ENCODE measurements around the gene SPINK14.

The SPINK14 gene

DNA sequence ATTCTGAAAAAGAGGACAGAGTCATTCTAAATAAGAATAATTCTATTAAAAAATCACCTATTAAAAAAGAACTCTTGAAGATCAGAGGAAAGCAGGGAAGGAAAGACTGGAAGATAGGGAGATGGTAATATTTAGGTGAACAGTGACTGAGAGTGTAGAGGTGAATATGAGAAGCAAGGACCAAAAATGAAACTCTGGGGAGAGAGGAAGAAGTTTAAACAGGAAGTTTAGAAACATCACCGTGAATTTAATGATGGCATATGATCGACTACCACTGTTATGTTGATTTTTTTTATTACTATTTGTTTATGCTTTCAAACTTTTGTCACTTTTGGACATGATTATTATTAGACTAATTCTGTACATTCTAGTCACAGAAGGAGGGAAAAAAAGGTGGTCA lies 32.8 kb downstream of the SPINK14 start:
- H3K4me3 ChIP-seq (ENCODE audit: low read length) = no peak overlapping the region
- H3K27me3 ChIP-seq (replicated peaks; ENCODE audit: control insufficient read depth, insufficient read depth, low read length) = no peaks in the 10 kb centered on the region
- H3K4me1 ChIP-seq (ENCODE audit: control insufficient read depth, insufficient read depth, low read length) = peaks cover 33% of the 10 kb centered on the region
- H3K36me3 ChIP-seq (ENCODE audit: control insufficient read depth, insufficient read depth, low read length, severe bottlenecking) = no peaks in the 10 kb centered on the region
- no peak for DNase-seq (ENCODE audit: low read depth)
- no peaks in the 10 kb centered on the region for H3K9me3 ChIP-seq (ENCODE audit: control insufficient read depth, low read length)
- no peak overlapping the region for H3K9ac ChIP-seq (ENCODE audit: low read length)

DNA sequence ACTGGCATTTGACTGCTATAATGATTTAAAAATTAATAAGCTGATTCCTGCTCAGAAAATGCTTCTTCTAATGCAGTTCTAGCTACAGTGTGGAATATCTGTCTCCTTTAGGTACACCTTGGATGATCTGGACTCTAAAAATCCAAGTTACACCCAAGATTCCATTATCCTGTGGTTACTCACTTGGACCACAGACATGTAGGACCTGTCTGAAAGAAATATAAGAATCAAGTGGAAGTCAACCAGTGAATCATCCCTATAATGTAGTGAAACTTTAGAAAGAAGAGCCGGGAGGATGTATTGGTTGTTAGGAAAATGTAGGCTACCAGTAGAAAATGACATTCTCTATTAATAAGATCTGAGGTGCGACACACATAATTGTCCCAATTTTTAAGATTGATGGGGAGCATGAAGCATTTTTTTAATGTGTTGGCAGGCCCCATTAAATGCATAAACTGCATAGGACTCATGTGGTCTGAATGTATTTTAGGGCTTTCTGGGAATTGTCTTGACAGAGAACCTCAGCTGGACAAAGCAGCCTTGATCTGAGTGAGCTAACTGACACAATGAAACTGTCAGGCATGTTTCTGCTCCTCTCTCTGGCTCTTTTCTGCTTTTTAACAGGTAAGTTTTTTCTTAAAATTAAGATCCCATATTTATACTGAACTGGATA lies 34.3 kb downstream of the SPINK14 start, which contains the start of gene SPINK6:
Gene SPINK6 (plus strand): TSS at position 512 of the 673 bp plus-strand sequence. CDS start 55 bp downstream, at position 567.
- H3K9ac ChIP-seq (ENCODE audit: low read length) = no peak within 1 kb of the TSS
- no peak for DNase-seq (ENCODE audit: low read depth)
- H3K36me3 ChIP-seq (ENCODE audit: control insufficient read depth, insufficient read depth, low read length, severe bottlenecking) = no peaks in the 10 kb centered on the region
- no peaks in the 10 kb centered on the region for H3K27me3 ChIP-seq (replicated peaks; ENCODE audit: control insufficient read depth, insufficient read depth, low read length)
- peaks cover 48% of the 10 kb centered on the region for H3K4me1 ChIP-seq (ENCODE audit: control insufficient read depth, insufficient read depth, low read length)
- no peaks in the 10 kb centered on the region for H3K9me3 ChIP-seq (ENCODE audit: control insufficient read depth, low read length)
- no peak within 1 kb of the TSS for H3K4me3 ChIP-seq (ENCODE audit: low read length)

DNA sequence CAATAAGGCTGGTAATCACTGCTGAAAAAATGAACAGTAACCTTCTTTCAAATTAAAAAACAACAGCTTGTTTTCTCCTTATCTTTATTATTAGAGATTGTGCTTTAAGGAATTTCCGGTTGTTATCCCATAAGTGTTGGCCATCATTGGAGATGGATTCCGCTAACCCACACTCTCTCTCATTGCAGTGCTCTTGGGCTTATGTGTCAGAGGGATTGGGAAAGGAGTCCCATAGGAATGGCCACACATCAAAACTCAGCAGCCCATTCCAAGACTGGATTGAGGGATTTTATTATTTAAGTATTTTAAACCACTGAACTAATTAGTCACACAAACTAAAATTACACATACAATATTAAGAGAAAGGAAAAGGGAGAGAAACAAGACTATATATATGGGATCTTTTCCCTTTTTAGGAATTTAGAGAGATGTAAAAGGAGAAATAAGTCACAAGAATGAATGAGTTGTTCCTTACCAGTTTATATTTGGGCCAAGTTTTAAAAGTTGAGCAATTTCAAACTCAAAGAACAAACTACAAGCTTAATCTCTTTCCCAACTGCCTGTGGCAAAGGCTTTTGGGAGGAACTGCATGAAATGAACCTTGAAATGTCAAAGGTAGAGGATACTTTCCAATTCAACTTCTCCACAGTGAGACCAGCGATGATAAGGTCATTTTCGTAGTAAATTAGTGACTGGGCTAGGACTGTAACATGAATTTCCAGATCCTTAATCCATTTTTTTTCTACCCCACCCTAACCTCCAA lies 36.9 kb downstream of the SPINK14 start:
- DNase-seq (ENCODE audit: low read depth) = peak; percentile 1
- peak overlapping the region; percentile 67 for H3K9ac ChIP-seq (ENCODE audit: low read length)
- H3K4me3 ChIP-seq (ENCODE audit: low read length) = peak overlapping the region; percentile 52
- H3K27me3 ChIP-seq (replicated peaks; ENCODE audit: control insufficient read depth, insufficient read depth, low read length) = no peaks in the 10 kb centered on the region
- peaks cover 55% of the 10 kb centered on the region for H3K4me1 ChIP-seq (ENCODE audit: control insufficient read depth, insufficient read depth, low read length)
- H3K36me3 ChIP-seq (ENCODE audit: control insufficient read depth, insufficient read depth, low read length, severe bottlenecking) = no peaks in the 10 kb centered on the region
- no peaks in the 10 kb centered on the region for H3K9me3 ChIP-seq (ENCODE audit: control insufficient read depth, low read length)

DNA sequence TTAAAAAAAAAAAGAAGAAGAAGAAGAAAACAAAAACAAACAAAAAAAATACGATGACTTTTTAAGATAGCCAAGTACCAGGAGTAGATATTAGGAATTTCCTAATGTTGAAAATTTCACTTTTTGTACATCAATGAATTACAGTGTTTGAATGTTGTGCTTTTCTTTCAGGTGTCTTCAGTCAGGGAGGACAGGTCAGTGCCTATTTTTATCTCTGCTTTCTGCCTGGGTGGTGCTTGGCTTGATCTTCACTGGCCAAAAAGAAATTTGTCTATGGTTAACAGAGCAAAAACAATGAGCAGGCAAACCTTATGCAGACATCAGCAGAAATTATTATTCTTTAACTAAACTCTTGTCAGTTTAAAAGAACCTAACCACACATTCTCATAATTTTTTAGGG lies 37.5 kb downstream of the SPINK14 start:
- H3K36me3 ChIP-seq (ENCODE audit: control insufficient read depth, insufficient read depth, low read length, severe bottlenecking) = no peaks in the 10 kb centered on the region
- no peaks in the 10 kb centered on the region for H3K9me3 ChIP-seq (ENCODE audit: control insufficient read depth, low read length)
- H3K27me3 ChIP-seq (replicated peaks; ENCODE audit: control insufficient read depth, insufficient read depth, low read length) = no peaks in the 10 kb centered on the region
- H3K4me3 ChIP-seq (ENCODE audit: low read length) = peak overlapping the region; percentile 52
- DNase-seq (ENCODE audit: low read depth) = no peak
- peaks cover 55% of the 10 kb centered on the region for H3K4me1 ChIP-seq (ENCODE audit: control insufficient read depth, insufficient read depth, low read length)
- peak overlapping the region; percentile 67 for H3K9ac ChIP-seq (ENCODE audit: low read length)

DNA sequence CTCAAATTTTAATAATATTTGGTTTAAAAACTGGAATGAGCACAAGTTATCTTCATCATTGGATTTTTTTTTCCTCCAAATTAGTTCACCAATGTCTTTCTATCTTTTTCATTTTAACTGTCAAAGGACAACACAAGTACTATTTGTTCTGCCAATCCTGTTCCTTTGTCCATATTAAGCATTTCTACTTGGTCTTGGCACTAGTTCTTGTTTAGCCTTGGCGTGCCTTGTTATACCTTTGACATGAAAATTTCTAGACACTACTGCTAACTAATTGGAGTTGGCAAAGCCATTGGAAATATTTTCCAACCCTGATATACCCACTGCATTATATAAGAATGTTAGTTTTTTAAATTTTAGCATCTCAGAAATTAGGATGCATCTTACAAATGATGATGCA lies 38.3 kb downstream of the SPINK14 start:
- no peak overlapping the region for H3K4me3 ChIP-seq (ENCODE audit: low read length)
- H3K9me3 ChIP-seq (ENCODE audit: control insufficient read depth, low read length) = no peaks in the 10 kb centered on the region
- DNase-seq (ENCODE audit: low read depth) = no peak
- peaks cover 55% of the 10 kb centered on the region for H3K4me1 ChIP-seq (ENCODE audit: control insufficient read depth, insufficient read depth, low read length)
- H3K27me3 ChIP-seq (replicated peaks; ENCODE audit: control insufficient read depth, insufficient read depth, low read length) = no peaks in the 10 kb centered on the region
- H3K36me3 ChIP-seq (ENCODE audit: control insufficient read depth, insufficient read depth, low read length, severe bottlenecking) = no peaks in the 10 kb centered on the region
- H3K9ac ChIP-seq (ENCODE audit: low read length) = peak overlapping the region; percentile 67

DNA sequence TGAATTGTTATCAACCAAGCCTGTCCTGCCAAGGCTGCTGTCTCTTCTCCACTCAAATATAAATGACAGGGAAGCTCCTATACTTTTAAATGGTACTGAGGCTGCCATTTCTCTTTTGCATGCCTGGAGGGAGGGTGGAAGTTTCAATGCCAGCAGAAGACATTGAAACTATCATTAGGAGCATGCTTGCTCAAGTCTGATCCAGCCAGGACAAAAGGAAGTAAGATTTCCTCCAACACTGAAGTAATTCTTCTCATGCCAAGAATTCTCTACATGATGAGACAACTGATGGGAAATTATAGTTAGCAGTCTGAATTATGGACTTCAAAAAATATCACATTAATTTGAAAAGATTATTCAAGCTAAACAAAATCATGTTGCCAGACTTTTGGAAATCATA lies 39.9 kb downstream of the SPINK14 start:
- no peaks in the 10 kb centered on the region for H3K36me3 ChIP-seq (ENCODE audit: control insufficient read depth, insufficient read depth, low read length, severe bottlenecking)
- no peaks in the 10 kb centered on the region for H3K9me3 ChIP-seq (ENCODE audit: control insufficient read depth, low read length)
- peaks cover 55% of the 10 kb centered on the region for H3K4me1 ChIP-seq (ENCODE audit: control insufficient read depth, insufficient read depth, low read length)
- H3K4me3 ChIP-seq (ENCODE audit: low read length) = no peak overlapping the region
- no peak overlapping the region for H3K9ac ChIP-seq (ENCODE audit: low read length)
- no peaks in the 10 kb centered on the region for H3K27me3 ChIP-seq (replicated peaks; ENCODE audit: control insufficient read depth, insufficient read depth, low read length)
- peak; percentile 2 for DNase-seq (ENCODE audit: low read depth)

DNA sequence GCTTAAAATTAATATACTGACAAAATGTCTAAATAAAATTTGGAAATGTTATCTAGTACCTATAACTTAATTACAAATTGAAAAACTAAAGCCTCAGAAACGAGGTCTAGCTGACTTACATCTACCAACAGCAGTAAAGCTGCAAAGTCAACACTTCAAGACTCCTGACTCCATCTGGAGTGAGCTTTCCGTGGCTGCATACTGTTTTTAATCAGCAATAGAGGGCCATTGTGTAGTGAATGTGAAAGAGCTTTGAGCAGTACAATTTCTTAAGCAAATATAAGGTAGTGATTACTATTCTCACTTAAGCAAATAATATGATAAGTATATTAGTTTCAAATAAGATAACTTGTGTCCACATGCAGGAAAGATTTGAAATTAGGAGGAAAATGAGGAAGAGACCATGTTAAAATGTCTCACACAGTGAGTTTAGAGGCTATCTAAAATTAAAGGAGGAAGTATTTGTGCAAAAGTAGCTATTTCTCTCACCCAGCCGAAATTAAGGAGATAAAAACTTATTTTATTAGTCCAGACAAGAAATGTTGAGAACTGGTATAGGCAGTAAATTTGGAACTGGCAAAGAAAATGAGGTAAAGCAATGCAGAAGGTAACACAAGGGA lies 40.9 kb downstream of the SPINK14 start:
- no peaks in the 10 kb centered on the region for H3K9me3 ChIP-seq (ENCODE audit: control insufficient read depth, low read length)
- DNase-seq (ENCODE audit: low read depth) = no peak
- H3K27me3 ChIP-seq (replicated peaks; ENCODE audit: control insufficient read depth, insufficient read depth, low read length) = no peaks in the 10 kb centered on the region
- peaks cover 49% of the 10 kb centered on the region for H3K4me1 ChIP-seq (ENCODE audit: control insufficient read depth, insufficient read depth, low read length)
- H3K9ac ChIP-seq (ENCODE audit: low read length) = no peak overlapping the region
- H3K36me3 ChIP-seq (ENCODE audit: control insufficient read depth, insufficient read depth, low read length, severe bottlenecking) = no peaks in the 10 kb centered on the region
- no peak overlapping the region for H3K4me3 ChIP-seq (ENCODE audit: low read length)

DNA sequence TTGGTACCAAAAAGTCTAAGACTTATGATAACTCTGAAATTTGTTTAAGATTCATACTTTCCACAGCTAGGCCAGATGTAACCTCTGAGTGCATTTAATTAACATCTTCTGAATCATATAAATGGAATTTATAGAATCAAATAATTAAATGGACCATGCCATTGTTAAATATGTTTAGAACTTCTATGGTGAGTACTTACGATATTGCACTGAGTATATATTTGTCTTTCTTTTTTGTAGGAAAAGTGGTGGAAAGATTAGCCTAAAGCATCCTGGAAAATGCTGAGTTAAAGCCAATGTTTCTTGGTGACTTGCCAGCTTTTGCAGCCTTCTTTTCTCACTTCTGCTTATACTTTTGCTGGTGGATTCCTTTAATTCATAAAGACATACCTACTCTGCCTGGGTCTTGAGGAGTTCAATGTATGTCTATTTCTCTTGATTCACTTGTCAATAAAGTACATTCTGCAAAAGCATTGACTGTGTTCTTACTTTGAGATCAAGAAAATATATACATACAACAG lies 46.4 kb downstream of the SPINK14 start:
- no peaks in the 10 kb centered on the region for H3K9me3 ChIP-seq (ENCODE audit: control insufficient read depth, low read length)
- no peak for DNase-seq (ENCODE audit: low read depth)
- no peaks in the 10 kb centered on the region for H3K4me1 ChIP-seq (ENCODE audit: control insufficient read depth, insufficient read depth, low read length)
- no peaks in the 10 kb centered on the region for H3K27me3 ChIP-seq (replicated peaks; ENCODE audit: control insufficient read depth, insufficient read depth, low read length)
- no peak overlapping the region for H3K9ac ChIP-seq (ENCODE audit: low read length)
- no peak overlapping the region for H3K4me3 ChIP-seq (ENCODE audit: low read length)
- H3K36me3 ChIP-seq (ENCODE audit: control insufficient read depth, insufficient read depth, low read length, severe bottlenecking) = no peaks in the 10 kb centered on the region

DNA sequence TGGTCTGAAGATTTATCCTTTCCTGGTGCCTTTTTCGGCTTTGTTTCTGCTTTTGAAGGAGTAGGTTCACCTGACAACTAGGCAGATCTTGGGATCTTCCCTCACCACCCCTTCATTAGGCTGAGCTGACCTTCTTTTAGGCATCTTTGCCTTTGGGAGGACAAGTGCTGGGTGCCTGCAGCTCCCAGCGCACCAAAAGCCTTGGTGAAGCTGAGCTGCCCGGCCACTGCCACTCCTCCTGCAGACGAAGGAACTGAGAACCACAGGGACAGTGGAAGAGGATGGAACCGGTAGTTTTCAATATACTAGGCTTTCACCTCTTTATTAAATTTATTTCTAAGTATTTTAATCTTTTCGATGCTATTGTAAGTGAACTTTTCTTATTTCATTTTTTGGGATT lies 53.2 kb downstream of the SPINK14 start:
- no peak for DNase-seq (ENCODE audit: low read depth)

DNA sequence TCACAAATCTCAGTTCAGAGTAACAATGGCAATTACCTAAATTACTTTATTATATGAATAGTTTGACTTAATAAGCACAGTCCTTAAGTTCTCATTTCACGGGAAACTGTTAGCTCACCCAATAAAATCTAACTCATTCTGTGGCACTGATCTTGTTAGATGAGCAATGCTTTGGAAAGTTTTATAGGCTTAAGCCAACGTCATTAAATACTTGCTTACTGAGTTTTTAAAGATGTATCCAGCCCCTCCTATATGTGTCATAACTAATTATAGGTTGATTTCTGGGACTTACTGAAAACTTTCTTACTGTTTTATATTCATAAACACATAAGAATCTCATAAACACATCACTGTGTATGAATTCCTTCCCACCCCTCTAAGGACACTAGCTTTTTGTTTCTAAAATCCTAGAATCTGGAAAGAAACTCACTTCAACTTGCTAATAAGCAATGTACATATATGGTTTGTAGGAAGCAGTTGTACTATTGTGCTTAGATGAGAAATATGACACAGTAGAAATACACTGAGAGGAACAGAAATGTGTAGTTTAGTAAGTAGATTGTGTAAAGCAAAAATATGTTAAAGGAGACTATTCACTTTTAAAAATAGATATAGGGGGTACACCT lies 55.9 kb downstream of the SPINK14 start:
- peaks cover 6% of the 10 kb centered on the region for H3K4me1 ChIP-seq (ENCODE audit: control insufficient read depth, insufficient read depth, low read length)
- no peak for DNase-seq (ENCODE audit: low read depth)
- H3K36me3 ChIP-seq (ENCODE audit: control insufficient read depth, insufficient read depth, low read length, severe bottlenecking) = no peaks in the 10 kb centered on the region
- H3K9me3 ChIP-seq (ENCODE audit: control insufficient read depth, low read length) = no peaks in the 10 kb centered on the region
- H3K4me3 ChIP-seq (ENCODE audit: low read length) = no peak overlapping the region
- H3K9ac ChIP-seq (ENCODE audit: low read length) = no peak overlapping the region
- no peaks in the 10 kb centered on the region for H3K27me3 ChIP-seq (replicated peaks; ENCODE audit: control insufficient read depth, insufficient read depth, low read length)

More for the DNA sequence above, 53.2 kb downstream of the SPINK14 start:
- Histone ChIP-seq H3K9me3 (ENCODE audit: control insufficient read depth, low read length) (no peaks in the 10 kb centered on the region), H3K4me1 (ENCODE audit: control insufficient read depth, insufficient read depth, low read length) (peaks cover 6% of the 10 kb centered on the region), H3K9ac (ENCODE audit: low read length) (no peak overlapping the region), H3K4me3 (ENCODE audit: low read length) (no peak overlapping the region), H3K27me3 (replicated peaks; ENCODE audit: control insufficient read depth, insufficient read depth, low read length) (no peaks in the 10 kb centered on the region), H3K36me3 (ENCODE audit: control insufficient read depth, insufficient read depth, low read length, severe bottlenecking) (no peaks in the 10 kb centered on the region)

Measured in adipocyte (in vitro differentiated cells).